HUES64 (cell line): ENCODE results near the gene DSCAML1.

Experiments used
- H3K27ac ChIP-seq: 2 replicates; pipeline ENCODE4 v1.7.0; 2013; ENCODE audit warnings: low read depth, low read length, inconsistent platforms
- H3K27me3 ChIP-seq: 2 replicates; pipeline ENCODE4 v1.6.1; 2013; ENCODE audit warnings: mild to moderate bottlenecking, low read length; ENCODE audit not compliant: insufficient read depth
- H3K36me3 ChIP-seq: 2 replicates; pipeline ENCODE4 v1.6.1; 2013; ENCODE audit warnings: mild to moderate bottlenecking, low read length; ENCODE audit not compliant: insufficient read depth
- H3K4me1 ChIP-seq: 2 replicates; pipeline ENCODE4 v1.6.1; 2013; ENCODE audit warnings: mild to moderate bottlenecking, low read length, moderate library complexity; ENCODE audit not compliant: insufficient read depth
- H3K4me3 ChIP-seq: 2 replicates; pipeline ENCODE4 v1.5.1; 2013; ENCODE audit warnings: mild to moderate bottlenecking, low read length, moderate library complexity
- H3K9ac ChIP-seq: 2 replicates; pipeline ENCODE4 v1.6.1; 2013; ENCODE audit warnings: mild to moderate bottlenecking, low read depth, low read length
- H3K9me3 ChIP-seq: 2 replicates; pipeline ENCODE4 v1.6.1; 2013; ENCODE audit warnings: low read depth, low read length; ENCODE audit not compliant: insufficient read depth
- WGBS: fragments of 150-250, 120-280 bp; methylation state at CpG from one replicate; pipeline ENCODE4 v1.1.7; 2013; ENCODE audit warnings: missing lambda C conversion rate; 5-methylcytosine and 5-hydroxymethylcytosine counted together

Gene DSCAML1

GRCh38 chr11:117618302-117618981 is 178.6 kb downstream of the DSCAML1 start:
- Histone ChIP-seq H3K36me3 (no peaks in the 10 kb centered on the region), H3K9me3 (peaks cover 4% of the 10 kb centered on the region; the same call in 1 of the 2 replicates)
- 89% methylated on average over 5 of the region's 5 CpGs for WGBS

GRCh38 chr11:117616979-117617378 is 180.0 kb downstream of the DSCAML1 start:
- Histone ChIP-seq H3K4me1 (peaks cover 18% of the 10 kb centered on the region), H3K9ac (no peak overlapping the region), H3K27me3 (peaks cover 2% of the 10 kb centered on the region; the same call in 1 of the 2 replicates), H3K9me3 (peaks cover 4% of the 10 kb centered on the region; the same call in 1 of the 2 replicates), H3K36me3 (no peaks in the 10 kb centered on the region), H3K27ac (no peak overlapping the region), H3K4me3 (no peak overlapping the region)
- WGBS: 82% methylated on average over 3 of the region's 3 CpGs

More at GRCh38 chr11:117618302-117618981, 178.6 kb downstream of the DSCAML1 start:
- Histone ChIP-seq H3K9ac (no peak overlapping the region), H3K27me3 (no peaks in the 10 kb centered on the region), H3K4me3 (no peak overlapping the region), H3K27ac (no peak overlapping the region), H3K4me1 (peaks cover 13% of the 10 kb centered on the region; the same call in 1 of the 2 replicates)

- peaks cover 7% of the 10 kb centered on the region; the same call in 1 of the 2 replicates for H3K27me3 ChIP-seq
- H3K4me1 ChIP-seq: peaks cover 18% of the 10 kb centered on the region
- H3K9me3 ChIP-seq: no peaks in the 10 kb centered on the region
- 75% methylated on average over 3 of the region's 3 CpGs for WGBS
- no peak overlapping the region for H3K9ac ChIP-seq
- H3K4me3 ChIP-seq: no peak overlapping the region
- H3K36me3 ChIP-seq: no peaks in the 10 kb centered on the region
- H3K27ac ChIP-seq: no peak overlapping the region
Measured at GRCh38 chr11:117614728-117615127, 182.3 kb downstream of the DSCAML1 start.

GRCh38 chr11:117613521-117613920 is 183.5 kb downstream of the DSCAML1 start:
- Histone ChIP-seq H3K27me3 (peaks cover 10% of the 10 kb centered on the region; the same call in 1 of the 2 replicates), H3K4me3 (no peak overlapping the region), H3K4me1 (peaks cover 14% of the 10 kb centered on the region), H3K9me3 (no peaks in the 10 kb centered on the region), H3K36me3 (no peaks in the 10 kb centered on the region), H3K9ac (no peak overlapping the region), H3K27ac (no peak overlapping the region)
- 2% methylated on average over 5 of the region's 6 CpGs for WGBS

- no peak overlapping the region for H3K9ac ChIP-seq
- no peak overlapping the region for H3K4me3 ChIP-seq
- peaks cover 16% of the 10 kb centered on the region for H3K27me3 ChIP-seq
- H3K9me3 ChIP-seq: no peaks in the 10 kb centered on the region
- peaks cover 12% of the 10 kb centered on the region for H3K4me1 ChIP-seq
- WGBS: 86% methylated on average over 7 of the region's 7 CpGs
- H3K27ac ChIP-seq: no peak overlapping the region
- H3K36me3 ChIP-seq: no peaks in the 10 kb centered on the region
Measured at GRCh38 chr11:117612177-117612576, 184.8 kb downstream of the DSCAML1 start.

GRCh38 chr11:117610901-117611300 is 186.1 kb downstream of the DSCAML1 start:
- peaks cover 20% of the 10 kb centered on the region for H3K27me3 ChIP-seq

GRCh38 chr11:117610045-117610444 is 187.0 kb downstream of the DSCAML1 start:
- no peaks in the 10 kb centered on the region for H3K36me3 ChIP-seq
- H3K4me3 ChIP-seq: no peak overlapping the region
- no peaks in the 10 kb centered on the region for H3K9me3 ChIP-seq
- no peak overlapping the region for H3K9ac ChIP-seq
- peaks cover 18% of the 10 kb centered on the region for H3K4me1 ChIP-seq
- H3K27me3 ChIP-seq: peaks cover 20% of the 10 kb centered on the region
- WGBS: 79% methylated on average over 4 of the region's 4 CpGs
- no peak overlapping the region for H3K27ac ChIP-seq

More at GRCh38 chr11:117610901-117611300, 186.1 kb downstream of the DSCAML1 start:
- peaks cover 18% of the 10 kb centered on the region for H3K4me1 ChIP-seq
- WGBS: 33% methylated on average over 4 of the region's 4 CpGs
- H3K9me3 ChIP-seq: no peaks in the 10 kb centered on the region
- no peaks in the 10 kb centered on the region for H3K36me3 ChIP-seq
- H3K4me3 ChIP-seq: no peak overlapping the region
- H3K9ac ChIP-seq: no peak overlapping the region
- H3K27ac ChIP-seq: no peak overlapping the region

GRCh38 chr11:117607449-117607848 is 189.6 kb downstream of the DSCAML1 start:
- Histone ChIP-seq H3K9ac (no peak overlapping the region), H3K27me3 (peaks cover 20% of the 10 kb centered on the region), H3K27ac (no peak overlapping the region), H3K36me3 (no peaks in the 10 kb centered on the region), H3K9me3 (no peaks in the 10 kb centered on the region), H3K4me3 (no peak overlapping the region), H3K4me1 (peaks cover 6% of the 10 kb centered on the region; the same call in 1 of the 2 replicates)
- 85% methylated on average over 5 of the region's 5 CpGs for WGBS

- Histone ChIP-seq H3K9ac (no peak overlapping the region), H3K4me3 (no peak overlapping the region), H3K27me3 (peaks cover 16% of the 10 kb centered on the region), H3K27ac (no peak overlapping the region), H3K36me3 (no peaks in the 10 kb centered on the region), H3K4me1 (peaks cover 7% of the 10 kb centered on the region; the same call in 1 of the 2 replicates), H3K9me3 (no peaks in the 10 kb centered on the region)
- WGBS: 77% methylated on average over 5 of the region's 5 CpGs
Measured at GRCh38 chr11:117606790-117607189, 190.2 kb downstream of the DSCAML1 start.

GRCh38 chr11:117606211-117606610 is 190.8 kb downstream of the DSCAML1 start:
- WGBS: 18% methylated on average over 5 of the region's 5 CpGs
- Histone ChIP-seq H3K27me3 (peaks cover 16% of the 10 kb centered on the region), H3K4me1 (peaks cover 13% of the 10 kb centered on the region; the same call in 1 of the 2 replicates), H3K9me3 (no peaks in the 10 kb centered on the region), H3K27ac (no peak overlapping the region), H3K4me3 (no peak overlapping the region), H3K36me3 (no peaks in the 10 kb centered on the region), H3K9ac (no peak overlapping the region)

GRCh38 chr11:117605331-117605730 is 191.7 kb downstream of the DSCAML1 start:
- H3K4me1 ChIP-seq: peaks cover 20% of the 10 kb centered on the region
- H3K9me3 ChIP-seq: no peaks in the 10 kb centered on the region
- no peak overlapping the region for H3K27ac ChIP-seq
- H3K4me3 ChIP-seq: no peak overlapping the region
- H3K27me3 ChIP-seq: peaks cover 16% of the 10 kb centered on the region
- WGBS: 80% methylated on average over 8 of the region's 8 CpGs
- H3K9ac ChIP-seq: no peak overlapping the region
- no peaks in the 10 kb centered on the region for H3K36me3 ChIP-seq
